ENCODE measurements around the gene FRRS1.
"Not testable (repeated sequence)": the region's sequence is repeated elsewhere in the genome, so short reads cannot be mapped to it uniquely, and the experiment has no call there.

The FRRS1 gene

GRCh38 chr1:99764909-99765308, 1.5 kb downstream of the FRRS1 start:
- DNase-seq: no peak

- DNase-seq: no peak
Measured at GRCh38 chr1:99764439-99764838, 2.0 kb downstream of the FRRS1 start.

GRCh38 chr1:99763956-99764355, 2.5 kb downstream of the FRRS1 start:
- DNase-seq: no peak

GRCh38 chr1:99761774-99762173, 4.7 kb downstream of the FRRS1 start:
- no peak for DNase-seq

- DNase-seq: no peak
Measured at GRCh38 chr1:99759518-99760160, 6.8 kb downstream of the FRRS1 start.

- DNase-seq: not testable (repeated sequence)
Measured at GRCh38 chr1:99758686-99759517, 7.5 kb downstream of the FRRS1 start.

- no peak for DNase-seq
Measured at GRCh38 chr1:99758073-99758511, 8.3 kb downstream of the FRRS1 start.

GRCh38 chr1:99756598-99756997, 9.8 kb downstream of the FRRS1 start:
- no peak for DNase-seq

- DNase-seq: no peak
Measured at GRCh38 chr1:99755664-99756063, 10.8 kb downstream of the FRRS1 start.

GRCh38 chr1:99754697-99755096, 11.7 kb downstream of the FRRS1 start:
- no peak for DNase-seq

GRCh38 chr1:99754055-99754626, 12.3 kb downstream of the FRRS1 start:
- DNase-seq: no peak

GRCh38 chr1:99751877-99752504, 14.4 kb downstream of the FRRS1 start:
- peak; percentile 4 for DNase-seq

GRCh38 chr1:99749504-99750347, 16.7 kb downstream of the FRRS1 start:
- DNase-seq: no peak

- no peak for DNase-seq
Measured at GRCh38 chr1:99748419-99748818, 18.0 kb downstream of the FRRS1 start.

GRCh38 chr1:99745684-99746083, 20.8 kb downstream of the FRRS1 start:
- no peak for DNase-seq

- no peak for DNase-seq
Measured at GRCh38 chr1:99745061-99745460, 21.4 kb downstream of the FRRS1 start.

GRCh38 chr1:99740141-99740540, 26.3 kb downstream of the FRRS1 start:
- no peak for DNase-seq

- DNase-seq: no peak
Measured at GRCh38 chr1:99738858-99739465, 27.5 kb downstream of the FRRS1 start.

GRCh38 chr1:99737016-99737415, 29.4 kb downstream of the FRRS1 start:
- peak; percentile 1 for DNase-seq

- no peak for DNase-seq
Measured at GRCh38 chr1:99735852-99736251, 30.6 kb downstream of the FRRS1 start.

GRCh38 chr1:99731384-99731783, 35.1 kb downstream of the FRRS1 start:
- no peak for DNase-seq

All from DMS79 (cell line).